Activated CD4-positive, alpha-beta memory T cell treated with anti-CD3 and anti-CD28 coated beads, Interleukin-2, amount 10 ng/mL, durations not matched to agents 7 days and 5 days (primary cell): ENCODE measurements around the gene INSRR. TPM values are rescaled to one million over a fixed set of nuclear protein-coding genes. Genes with fewer than 3 reads are reported as not detected.

Experiments
- CTCF ChIA-PET: fragments of 350-600 bp; sonication (Branson Sonifier 250); formaldehyde crosslinking; loops from one replicate; lab custom pipeline; 2021; ENCODE audit warnings: antibody characterized with exemption, inconsistent platforms; lab: Charles Lee
- POLR2A ChIA-PET: fragments of 350-600 bp; sonication (Branson Sonifier 250); formaldehyde crosslinking; loops from one replicate; lab custom pipeline; 2021; ENCODE audit warnings: antibody characterized with exemption; lab: Charles Lee
- DNase-seq: peaks from one replicate; pipeline ENCODE4 v3.0.0-alpha.2; 2020
- H3K27ac Mint-ChIP-seq: one replicate; pipeline ENCODE4 v1.8.0; 2021; ENCODE audit warnings: mild to moderate bottlenecking, mixed read lengths
- H3K27me3 Mint-ChIP-seq: one replicate; pipeline ENCODE4 v1.8.0; 2021; ENCODE audit warnings: mixed read lengths
- H3K36me3 Mint-ChIP-seq: one replicate; pipeline ENCODE4 v1.8.0; 2021; ENCODE audit warnings: low read depth, mixed read lengths
- H3K4me1 Mint-ChIP-seq: one replicate; pipeline ENCODE4 v1.8.0; 2021; ENCODE audit warnings: mixed read lengths
- H3K4me3 Mint-ChIP-seq: one replicate; pipeline ENCODE4 v1.8.0; 2021; ENCODE audit warnings: mild to moderate bottlenecking, mixed read lengths
- H3K9me3 Mint-ChIP-seq: one replicate; pipeline ENCODE4 v1.8.0; 2021; ENCODE audit warnings: mixed read lengths
- total RNA-seq, 2 experiments: library from RNA; stranded (reverse); gene quantifications; one replicate each; pipeline ENCODE4 v1.2.3, GENCODE V29; 2021

Gene INSRR
- total RNA-seq, 2 experiments from 2014 or later, result 0.08 to 0.13 TPM

DNA sequence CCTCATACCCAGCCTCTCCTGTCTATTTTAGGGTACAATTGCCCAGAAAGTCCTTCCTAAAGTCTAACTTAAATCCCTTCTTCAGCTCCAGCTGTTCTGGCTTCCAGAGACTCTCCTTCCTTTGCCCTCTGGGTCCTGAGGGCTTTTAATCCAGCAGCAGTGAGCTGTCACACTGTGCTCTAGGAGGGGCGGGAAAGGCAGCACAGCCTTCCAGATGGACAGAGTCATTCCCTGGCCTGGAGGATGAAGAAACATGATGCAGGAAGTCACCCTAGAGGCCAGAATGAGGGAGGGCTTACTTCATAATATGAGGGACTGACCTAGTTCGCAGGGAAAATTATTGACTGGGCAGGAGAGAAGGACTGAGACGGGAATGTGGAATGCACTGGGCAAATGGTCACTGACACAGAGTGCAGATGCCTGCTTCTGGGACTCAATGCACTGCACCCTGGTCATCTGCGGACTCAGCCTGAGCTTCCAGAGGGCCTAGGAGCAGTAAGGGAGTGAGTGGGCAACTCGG is 43.5 kb downstream of the INSRR start:
- no peak for DNase-seq
- H3K4me1 Mint-ChIP-seq, result peaks cover 68% of the 10 kb centered on the region

DNA sequence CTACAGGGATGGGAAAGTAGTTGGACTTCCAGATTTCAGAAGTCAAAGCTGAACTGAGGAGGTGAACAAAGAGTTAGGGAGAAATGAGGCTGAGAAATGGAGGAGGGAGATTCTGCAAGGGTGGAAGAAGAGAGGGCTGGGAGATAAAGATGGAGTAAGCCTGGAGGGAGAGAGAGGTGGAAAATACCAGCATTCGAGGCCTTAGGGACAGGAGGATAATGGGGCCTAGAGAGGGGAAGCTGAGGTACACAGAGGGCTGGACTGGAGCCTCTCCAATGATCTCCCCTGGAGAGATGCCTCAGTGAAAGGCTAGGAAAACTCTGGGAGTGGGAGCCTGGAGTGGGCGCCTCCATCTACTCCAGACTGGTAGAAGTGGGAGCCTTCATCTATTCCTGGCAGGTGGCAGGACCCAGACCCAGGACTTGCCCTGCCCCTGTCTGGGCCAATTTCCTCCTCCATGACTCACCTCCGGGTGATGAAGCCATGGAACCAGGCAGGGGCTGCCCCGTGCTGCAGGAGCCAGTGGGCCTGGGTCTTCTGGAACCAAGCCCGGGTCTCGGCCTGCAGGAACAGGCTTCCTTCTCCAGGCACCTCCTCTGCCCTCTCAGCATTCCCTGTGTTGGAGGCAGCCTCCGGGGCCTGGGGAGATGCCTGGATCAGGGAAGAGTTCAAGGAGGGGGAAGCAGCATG is 44.2 kb downstream of the INSRR start:
- H3K27ac Mint-ChIP-seq, result peak overlapping the region; percentile 100
- H3K27me3 Mint-ChIP-seq, result no peaks in the 10 kb centered on the region
- POLR2A ChIA-PET, result interaction anchor here (0.8 to 8.8 kb wide), 8 partner anchors 10 to 86 kb away, joined by 3 to 126 read pairs (median 4); partner anchors contain the start of genes ISG20L2, METTL25B and PRCC
- H3K4me3 Mint-ChIP-seq, result peak overlapping the region; percentile 96
- CTCF ChIA-PET, result interaction anchor here (0.7 to 8.5 kb wide), 15 partner anchors 8 to 97 kb away, joined by 3 to 83 read pairs (median 4); partner anchors contain the start of genes INSRR, MRPL24 and NTRK1
- H3K4me1 Mint-ChIP-seq, result peaks cover 74% of the 10 kb centered on the region
- DNase-seq, result peak; percentile 52
- H3K9me3 Mint-ChIP-seq, result no peaks in the 10 kb centered on the region
- peaks cover 74% of the 10 kb centered on the region for H3K36me3 Mint-ChIP-seq

More for the DNA sequence above, 43.5 kb downstream of the INSRR start:
- H3K36me3 Mint-ChIP-seq, result peaks cover 72% of the 10 kb centered on the region
- H3K4me3 Mint-ChIP-seq, result peak overlapping the region; percentile 96
- CTCF ChIA-PET, result interaction anchor here (1.1 to 8.5 kb wide), 4 partner anchors 15 to 96 kb away, joined by 3 to 83 read pairs (median 26); partner anchors contain the start of genes INSRR and NTRK1
- POLR2A ChIA-PET, result interaction anchor here (1.3 to 8.8 kb wide), 10 partner anchors 11 to 87 kb away, joined by 3 to 126 read pairs (median 6); partner anchors contain the start of genes ISG20L2, METTL25B, MRPL24 and NTRK1
- H3K27me3 Mint-ChIP-seq, result no peaks in the 10 kb centered on the region
- no peaks in the 10 kb centered on the region for H3K9me3 Mint-ChIP-seq
- peak overlapping the region; percentile 100 for H3K27ac Mint-ChIP-seq

DNA sequence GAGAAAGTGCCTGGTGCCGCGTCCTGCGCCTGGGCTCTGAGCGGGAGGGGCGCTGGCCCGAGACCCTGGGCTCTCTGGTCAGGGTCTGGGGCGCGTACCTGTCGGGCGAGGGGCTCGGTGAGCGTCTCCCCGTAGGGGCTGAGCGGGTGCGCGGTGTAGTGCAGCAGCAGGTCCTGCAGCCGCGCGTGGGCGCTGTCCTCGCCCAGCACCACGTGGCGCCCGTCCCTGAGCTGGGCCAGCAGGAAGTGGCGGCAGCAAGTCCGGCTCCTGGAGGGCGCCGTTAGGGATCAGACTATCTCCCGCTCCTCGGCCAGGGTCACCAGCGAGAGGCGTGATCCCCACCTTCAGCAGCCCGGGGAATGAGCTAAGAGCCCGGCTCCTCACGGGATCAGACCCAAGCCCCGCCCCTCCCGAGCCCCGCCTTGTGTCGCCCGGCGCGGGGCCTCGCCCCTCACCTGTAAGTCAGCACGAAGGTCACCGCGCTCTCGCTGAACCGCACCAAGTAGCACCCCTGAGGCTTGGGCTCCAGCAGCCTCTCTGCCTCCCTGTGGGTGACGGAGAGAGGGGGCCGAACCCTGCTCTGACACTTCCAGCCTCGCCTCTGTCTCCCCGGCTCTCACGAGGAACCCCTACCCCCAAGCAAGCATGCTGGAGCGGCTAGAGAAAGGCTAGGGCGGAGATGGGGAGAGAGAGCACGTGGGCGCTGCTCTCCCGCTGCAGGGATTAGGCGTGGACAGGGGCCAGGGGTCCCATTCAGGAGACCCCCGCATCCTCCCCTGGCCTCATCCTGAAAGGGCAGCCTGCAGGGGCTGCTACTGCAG is 45.0 kb downstream of the INSRR start:
- peak overlapping the region; percentile 96 for H3K4me3 Mint-ChIP-seq
- POLR2A ChIA-PET, result interaction anchor here (0.8 to 8.8 kb wide), 6 partner anchors 10 to 86 kb away, joined by 3 to 126 read pairs (median 6); partner anchors contain the start of genes ISG20L2, METTL25B and PRCC

DNA sequence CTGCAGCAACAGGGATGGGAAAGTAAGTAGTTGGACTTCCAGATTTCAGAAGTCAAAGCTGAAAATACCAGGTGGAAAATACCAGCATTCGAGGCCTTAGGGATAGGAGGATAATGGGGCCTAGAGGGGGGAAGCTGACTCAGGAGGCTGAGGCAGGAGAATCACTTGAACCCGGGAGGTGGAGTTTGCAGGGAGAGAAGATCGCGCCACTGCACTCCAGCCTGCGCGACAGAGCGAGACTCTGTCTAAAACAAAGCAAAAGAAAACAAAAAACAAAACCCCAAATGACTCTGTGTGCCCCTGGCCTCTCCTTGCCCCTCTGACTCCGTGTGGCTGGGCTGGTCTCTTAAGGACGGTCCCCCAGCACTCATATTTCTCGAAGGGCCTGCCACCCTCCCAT is 45.6 kb downstream of the INSRR start:
- ChIA-PET CTCF (interaction anchor here (0.7 to 8.5 kb wide), 10 partner anchors 10 to 87 kb away, joined by 3 to 83 read pairs (median 4); partner anchors contain the start of genes INSRR, ISG20L2, METTL25B and NTRK1), POLR2A (interaction anchor here (0.7 to 8.8 kb wide), 4 partner anchors 9 to 85 kb away, joined by 3 to 126 read pairs (median 6); partner anchors contain the start of genes ISG20L2 and METTL25B)
- H3K4me1 Mint-ChIP-seq, result peaks cover 82% of the 10 kb centered on the region
- H3K27ac Mint-ChIP-seq, result peak overlapping the region; percentile 100
- peak overlapping the region; percentile 96 for H3K4me3 Mint-ChIP-seq
- no peaks in the 10 kb centered on the region for H3K9me3 Mint-ChIP-seq
- H3K36me3 Mint-ChIP-seq, result peaks cover 85% of the 10 kb centered on the region
- H3K27me3 Mint-ChIP-seq, result no peaks in the 10 kb centered on the region
- DNase-seq, result no peak

More for the DNA sequence above, 45.0 kb downstream of the INSRR start:
- CTCF ChIA-PET, result interaction anchor here (0.7 to 8.5 kb wide), 17 partner anchors 9 to 88 kb away, joined by 3 to 83 read pairs (median 4); partner anchors contain the start of genes HDGF, INSRR, ISG20L2 and METTL25B
- Mint-ChIP-seq H3K9me3 (no peaks in the 10 kb centered on the region), H3K36me3 (peaks cover 79% of the 10 kb centered on the region), H3K27me3 (no peaks in the 10 kb centered on the region), H3K27ac (peak overlapping the region; percentile 100), H3K4me1 (peaks cover 79% of the 10 kb centered on the region)
- peak; percentile 75 for DNase-seq

DNA sequence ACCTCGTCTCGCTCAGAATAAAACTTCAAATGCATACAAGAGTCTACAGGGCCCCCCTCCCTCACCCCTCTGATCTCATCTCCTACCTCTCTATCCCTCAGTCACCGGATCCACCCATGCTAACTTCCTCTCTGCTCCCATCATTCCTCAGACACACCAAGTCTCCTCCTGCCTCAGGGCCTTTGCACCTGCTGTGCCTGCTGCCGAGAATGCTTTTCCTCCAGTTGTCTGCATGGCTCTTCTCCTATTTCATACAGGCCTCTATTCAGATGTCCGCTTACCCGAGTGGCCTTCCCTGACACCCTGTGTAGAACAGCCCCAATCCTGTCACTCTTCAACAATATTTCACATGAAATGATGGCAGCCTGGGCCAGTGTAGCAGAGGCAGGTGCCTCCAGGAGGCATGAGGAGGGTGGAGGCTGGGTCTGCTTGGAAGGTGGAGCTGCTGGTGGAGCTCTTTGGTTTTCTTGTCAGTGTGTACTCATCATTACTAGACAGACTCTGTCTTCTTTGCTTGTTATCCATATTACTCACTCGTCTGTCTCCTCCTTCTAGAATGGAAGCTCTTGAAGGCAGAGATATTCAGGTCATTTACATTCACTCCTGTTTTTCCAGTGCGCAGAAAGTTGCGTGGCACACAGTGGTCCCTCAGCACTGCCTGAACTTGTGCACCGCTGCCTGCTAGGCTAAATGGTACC is 46.5 kb downstream of the INSRR start:
- Mint-ChIP-seq H3K4me3 (peak overlapping the region; percentile 96), H3K4me1 (peaks cover 85% of the 10 kb centered on the region), H3K36me3 (peaks cover 94% of the 10 kb centered on the region), H3K9me3 (no peaks in the 10 kb centered on the region), H3K27me3 (no peaks in the 10 kb centered on the region), H3K27ac (peak overlapping the region; percentile 100)
- ChIA-PET CTCF (interaction anchor here (0.7 to 8.5 kb wide), 5 partner anchors 12 to 86 kb away, joined by 3 to 83 read pairs (median 16); partner anchors contain the start of genes INSRR and NTRK1), POLR2A (interaction anchor here (0.6 to 8.8 kb wide), 5 partner anchors 8 to 47 kb away, joined by 3 to 126 read pairs (median 3); no protein-coding TSS in a partner anchor)
- no peak for DNase-seq

DNA sequence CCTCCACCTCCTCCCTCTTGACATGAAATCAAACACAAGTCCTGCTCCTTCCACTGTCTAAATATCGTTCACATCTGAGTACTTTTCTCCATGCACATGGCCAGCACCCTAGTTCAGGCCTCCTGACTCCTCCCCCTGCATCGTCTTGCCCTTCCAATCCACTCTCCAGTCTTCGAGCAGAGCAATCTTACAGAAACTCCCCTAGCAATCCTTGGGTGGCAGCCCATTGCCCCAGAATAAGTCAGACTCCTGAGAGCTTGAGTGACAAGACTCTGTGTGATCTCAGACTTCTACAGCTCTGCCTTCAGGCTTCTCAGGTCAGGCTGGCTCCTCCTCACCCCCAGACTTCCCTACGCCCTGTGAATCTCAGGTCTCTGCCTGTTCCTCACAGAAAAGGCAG is 47.7 kb downstream of the INSRR start:
- H3K4me3 Mint-ChIP-seq, result peak overlapping the region; percentile 6
- H3K27me3 Mint-ChIP-seq, result no peaks in the 10 kb centered on the region
- peaks cover 88% of the 10 kb centered on the region for H3K4me1 Mint-ChIP-seq
- ChIA-PET CTCF (interaction anchor here (8.5 kb wide), 1 partner anchor 48 kb away, joined by 83 read pairs; the partner anchor contains the start of genes INSRR and NTRK1), POLR2A (interaction anchor here (0.9 to 1.9 kb wide), 2 partner anchors 10 to 57 kb away, joined by 3 to 14 read pairs; no protein-coding TSS in a partner anchor)
- H3K36me3 Mint-ChIP-seq, result peaks cover 97% of the 10 kb centered on the region
- no peak for DNase-seq
- peak overlapping the region; percentile 100 for H3K27ac Mint-ChIP-seq
- no peaks in the 10 kb centered on the region for H3K9me3 Mint-ChIP-seq

- Mint-ChIP-seq H3K9me3 (no peaks in the 10 kb centered on the region), H3K4me1 (peaks cover 92% of the 10 kb centered on the region), H3K27me3 (no peaks in the 10 kb centered on the region), H3K36me3 (peaks cover 91% of the 10 kb centered on the region), H3K27ac (peak overlapping the region; percentile 98), H3K4me3 (peak overlapping the region; percentile 12)
- CTCF ChIA-PET, result interaction anchor here (0.9 to 8.5 kb wide), 4 partner anchors 10 to 118 kb away, joined by 3 to 83 read pairs (median 4); partner anchors contain the start of genes INSRR and NTRK1
- POLR2A ChIA-PET, result interaction anchor here (1.1 to 6.1 kb wide), 3 partner anchors 9 to 52 kb away, joined by 3 to 52 read pairs (median 14); partner anchors contain the start of gene NTRK1
- DNase-seq, result no peak
Observed at GRCh38 chr1:156809711-156810366, 49.1 kb downstream of the INSRR start.

DNA sequence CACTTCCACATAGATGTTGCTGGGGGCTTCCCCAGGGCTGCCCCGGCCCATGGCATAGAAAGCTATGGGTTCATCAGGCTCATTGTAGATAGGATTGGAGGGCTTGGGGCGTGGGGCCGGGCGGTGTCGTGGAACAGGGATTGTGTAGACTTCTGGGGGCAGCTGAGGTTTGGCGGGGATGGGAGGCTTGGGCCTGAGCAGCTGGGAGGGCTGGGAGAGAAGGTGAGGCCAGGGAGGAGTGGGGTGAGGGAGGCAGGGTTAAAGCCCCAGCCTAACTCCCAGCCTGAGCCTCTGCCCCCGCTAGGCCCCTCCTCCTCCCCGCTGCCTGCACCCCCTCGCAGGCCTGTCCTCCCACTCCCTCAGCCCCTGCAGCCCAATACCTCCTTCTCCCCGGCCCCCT is 49.6 kb downstream of the INSRR start:
- CTCF ChIA-PET, result interaction anchor here (0.9 to 8.5 kb wide), 5 partner anchors 10 to 119 kb away, joined by 3 to 83 read pairs (median 4); partner anchors contain the start of genes INSRR and NTRK1
- Mint-ChIP-seq H3K9me3 (no peaks in the 10 kb centered on the region), H3K4me1 (peaks cover 92% of the 10 kb centered on the region), H3K27ac (peak overlapping the region; percentile 98), H3K27me3 (no peaks in the 10 kb centered on the region), H3K36me3 (peaks cover 91% of the 10 kb centered on the region), H3K4me3 (no peak overlapping the region)
- POLR2A ChIA-PET, result interaction anchor here (0.9 to 6.1 kb wide), 3 partner anchors 8 to 52 kb away, joined by 3 to 52 read pairs (median 14); partner anchors contain the start of gene NTRK1
- no peak for DNase-seq

DNA sequence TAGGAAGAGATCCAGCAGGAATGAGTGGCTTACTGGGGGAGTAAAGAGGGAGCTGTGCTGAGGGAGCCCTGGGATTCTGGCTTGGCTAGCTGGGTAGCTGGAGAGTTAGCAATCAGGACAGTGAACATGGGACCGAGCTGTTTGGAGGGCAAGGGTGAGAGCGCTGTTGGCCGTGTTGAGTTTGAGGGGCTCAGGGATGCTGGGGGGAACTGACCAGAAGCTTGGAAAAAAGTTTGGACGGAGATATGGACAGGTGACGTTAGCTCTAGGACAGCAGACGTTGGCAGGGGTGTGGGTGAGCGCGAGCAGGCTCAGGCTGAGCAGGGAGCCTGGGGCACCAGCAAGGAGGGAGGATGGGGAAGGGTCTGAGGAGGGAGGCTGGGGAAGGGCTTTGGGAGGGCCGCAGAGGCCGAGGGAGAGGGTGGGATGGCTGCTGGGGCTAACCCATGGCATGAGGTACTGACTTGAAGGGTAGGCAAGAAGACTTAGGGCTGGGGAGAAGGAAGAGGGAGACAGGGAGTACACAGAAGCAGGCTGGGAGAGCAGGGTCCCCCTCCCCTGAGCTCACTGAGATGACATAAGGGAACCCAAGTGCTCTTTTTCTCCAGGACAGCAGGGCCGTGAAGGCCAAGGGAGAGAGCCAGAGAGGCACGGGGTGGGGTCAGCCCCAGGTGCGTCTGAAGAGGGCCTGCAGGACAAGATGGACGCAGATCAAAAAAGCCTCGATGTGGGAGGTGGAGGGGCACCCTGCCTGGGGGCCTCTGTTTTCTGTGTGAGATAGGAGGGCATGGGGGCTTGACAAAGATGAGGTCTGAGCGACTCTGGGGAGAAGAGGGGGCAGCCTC is 50.5 kb downstream of the INSRR start:
- no peaks in the 10 kb centered on the region for H3K9me3 Mint-ChIP-seq
- H3K4me1 Mint-ChIP-seq, result peaks cover 92% of the 10 kb centered on the region
- H3K36me3 Mint-ChIP-seq, result peaks cover 83% of the 10 kb centered on the region
- CTCF ChIA-PET, result interaction anchor here (0.6 to 3.1 kb wide), 14 partner anchors 8 to 84 kb away, joined by 3 to 31 read pairs (median 4); partner anchors contain the start of genes HDGF, INSRR, MRPL24 and NTRK1
- POLR2A ChIA-PET, result interaction anchor here (0.7 to 9.7 kb wide), 25 partner anchors 7 to 329 kb away, joined by 3 to 126 read pairs (median 4); partner anchors contain the start of genes ISG20L2, METTL25B, MRPL24 and NTRK1
- H3K27ac Mint-ChIP-seq, result peak overlapping the region; percentile 98
- DNase-seq, result no peak
- peak overlapping the region; percentile 57 for H3K4me3 Mint-ChIP-seq
- H3K27me3 Mint-ChIP-seq, result no peaks in the 10 kb centered on the region

- H3K27me3 Mint-ChIP-seq, result no peaks in the 10 kb centered on the region
- POLR2A ChIA-PET, result interaction anchor here (0.7 to 9.7 kb wide), 24 partner anchors 8 to 330 kb away, joined by 3 to 126 read pairs (median 4); partner anchors contain the start of genes ISG20L2, METTL25B, MRPL24 and NTRK1
- peak; percentile 71 for DNase-seq
- peak overlapping the region; percentile 98 for H3K27ac Mint-ChIP-seq
- peak overlapping the region; percentile 57 for H3K4me3 Mint-ChIP-seq
- no peaks in the 10 kb centered on the region for H3K9me3 Mint-ChIP-seq
- H3K36me3 Mint-ChIP-seq, result peaks cover 79% of the 10 kb centered on the region
- CTCF ChIA-PET, result interaction anchor here (0.8 to 3.1 kb wide), 14 partner anchors 9 to 118 kb away, joined by 3 to 31 read pairs (median 5); partner anchors contain the start of genes HDGF, INSRR, MRPL24 and NTRK1
- H3K4me1 Mint-ChIP-seq, result peaks cover 91% of the 10 kb centered on the region
Observed at GRCh38 chr1:156807627-156808026, 51.3 kb downstream of the INSRR start.
